WTC11 (cell line): ENCODE measurements around the gene ZNF423.

Experiments
- ESRRA ChIP-seq: sonication (generic); formaldehyde crosslinking; IDR thresholded peaks from 2 replicates; pipeline ENCODE4 v1.8.1; 2022; ENCODE audit warnings: mild to moderate bottlenecking, missing genetic modification reagents, borderline replicate concordance
- FOXJ3 ChIP-seq: sonication (generic); formaldehyde crosslinking; IDR thresholded peaks from 2 replicates; pipeline ENCODE4 v1.9.0; 2021; ENCODE audit warnings: missing genetic modification reagents, mild to moderate bottlenecking, borderline replicate concordance
- GTF2I ChIP-seq: fragments of 250-450 bp; sonication (Bioruptor Pico); conservative IDR thresholded peaks from 2 replicates; pipeline ENCODE4 v1.4.0; 2021; ENCODE audit warnings: mild to moderate bottlenecking
- PRRX2 ChIP-seq: fragments of 250-450 bp; sonication (Bioruptor Pico); IDR thresholded peaks from 2 replicates; pipeline ENCODE4 v1.8.0; 2021; ENCODE audit warnings: mild to moderate bottlenecking
- RELA ChIP-seq: sonication (generic); formaldehyde crosslinking; IDR thresholded peaks from 2 replicates; pipeline ENCODE4 v1.8.1; 2022; ENCODE audit warnings: missing genetic modification reagents, mild to moderate bottlenecking, borderline replicate concordance
- ZNF138 ChIP-seq: sonication (generic); formaldehyde crosslinking; conservative IDR thresholded peaks from 2 replicates; pipeline ENCODE4 v1.8.1; 2022; ENCODE audit warnings: mild to moderate bottlenecking, moderate library complexity, missing genetic modification reagents
- TF ChIP-seq, protein P1 (sequence below): sonication (generic); formaldehyde crosslinking; IDR thresholded peaks from 2 replicates; pipeline ENCODE4 v1.8.1; 2022; ENCODE audit warnings: mild to moderate bottlenecking, moderate library complexity, missing genetic modification reagents
- TF ChIP-seq, protein P2 (sequence below): fragments of 200-600 bp; IDR thresholded peaks from 2 replicates; pipeline ENCODE4 v1.8.0; 2022; ENCODE audit warnings: antibody characterized with exemption
- TF ChIP-seq, protein P3 (sequence below): sonication (generic); formaldehyde crosslinking; IDR thresholded peaks from 2 replicates; pipeline ENCODE4 v1.8.0; 2022; ENCODE audit warnings: mild to moderate bottlenecking, missing genetic modification reagents
- TF ChIP-seq, protein P4 (sequence below): sonication (generic); formaldehyde crosslinking; IDR thresholded peaks from 2 replicates; pipeline ENCODE4 v1.8.1; 2022; ENCODE audit warnings: mild to moderate bottlenecking, missing genetic modification reagents, moderate library complexity, borderline replicate concordance
- TF ChIP-seq, protein P5 (sequence below): sonication (generic); formaldehyde crosslinking; IDR thresholded peaks from 2 replicates; pipeline ENCODE4 v1.8.1; 2022; ENCODE audit warnings: missing genetic modification reagents, borderline replicate concordance

DNA sequence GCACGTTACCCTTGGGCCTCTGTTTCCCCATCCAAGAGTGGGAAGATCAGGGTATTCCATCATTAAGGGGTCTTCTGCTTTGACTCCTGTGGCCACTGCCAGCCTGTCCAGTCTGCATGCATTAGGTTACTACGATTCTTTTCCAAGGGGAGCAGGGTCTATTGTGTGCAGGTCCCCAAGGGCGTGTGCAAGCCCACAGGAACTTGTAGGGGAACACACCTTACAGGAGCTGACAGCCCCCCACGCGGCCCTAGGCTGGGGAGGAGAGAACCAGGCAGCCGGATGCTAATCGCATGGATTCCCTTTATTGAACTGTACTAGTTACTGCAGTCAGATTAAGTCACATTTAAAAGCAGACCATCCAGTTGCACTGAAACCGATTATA lies 365.6 kb downstream of the ZNF423 start:
- TF ChIP-seq, protein P1, sequence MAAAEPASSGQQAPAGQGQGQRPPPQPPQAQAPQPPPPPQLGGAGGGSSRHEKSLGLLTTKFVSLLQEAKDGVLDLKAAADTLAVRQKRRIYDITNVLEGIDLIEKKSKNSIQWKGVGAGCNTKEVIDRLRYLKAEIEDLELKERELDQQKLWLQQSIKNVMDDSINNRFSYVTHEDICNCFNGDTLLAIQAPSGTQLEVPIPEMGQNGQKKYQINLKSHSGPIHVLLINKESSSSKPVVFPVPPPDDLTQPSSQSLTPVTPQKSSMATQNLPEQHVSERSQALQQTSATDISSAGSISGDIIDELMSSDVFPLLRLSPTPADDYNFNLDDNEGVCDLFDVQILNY: no peak
- TF ChIP-seq, protein P2, sequence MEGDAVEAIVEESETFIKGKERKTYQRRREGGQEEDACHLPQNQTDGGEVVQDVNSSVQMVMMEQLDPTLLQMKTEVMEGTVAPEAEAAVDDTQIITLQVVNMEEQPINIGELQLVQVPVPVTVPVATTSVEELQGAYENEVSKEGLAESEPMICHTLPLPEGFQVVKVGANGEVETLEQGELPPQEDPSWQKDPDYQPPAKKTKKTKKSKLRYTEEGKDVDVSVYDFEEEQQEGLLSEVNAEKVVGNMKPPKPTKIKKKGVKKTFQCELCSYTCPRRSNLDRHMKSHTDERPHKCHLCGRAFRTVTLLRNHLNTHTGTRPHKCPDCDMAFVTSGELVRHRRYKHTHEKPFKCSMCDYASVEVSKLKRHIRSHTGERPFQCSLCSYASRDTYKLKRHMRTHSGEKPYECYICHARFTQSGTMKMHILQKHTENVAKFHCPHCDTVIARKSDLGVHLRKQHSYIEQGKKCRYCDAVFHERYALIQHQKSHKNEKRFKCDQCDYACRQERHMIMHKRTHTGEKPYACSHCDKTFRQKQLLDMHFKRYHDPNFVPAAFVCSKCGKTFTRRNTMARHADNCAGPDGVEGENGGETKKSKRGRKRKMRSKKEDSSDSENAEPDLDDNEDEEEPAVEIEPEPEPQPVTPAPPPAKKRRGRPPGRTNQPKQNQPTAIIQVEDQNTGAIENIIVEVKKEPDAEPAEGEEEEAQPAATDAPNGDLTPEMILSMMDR: no peak
- TF ChIP-seq ZNF138 (CRISPR knock-in tag) (no peak), RELA (CRISPR knock-in tag) (no peak), GTF2I (CRISPR knock-in tag) (no peak), PRRX2 (CRISPR knock-in tag) (no peak), ESRRA (no peak), FOXJ3 (CRISPR knock-in tag) (no peak)
- TF ChIP-seq, protein P3, sequence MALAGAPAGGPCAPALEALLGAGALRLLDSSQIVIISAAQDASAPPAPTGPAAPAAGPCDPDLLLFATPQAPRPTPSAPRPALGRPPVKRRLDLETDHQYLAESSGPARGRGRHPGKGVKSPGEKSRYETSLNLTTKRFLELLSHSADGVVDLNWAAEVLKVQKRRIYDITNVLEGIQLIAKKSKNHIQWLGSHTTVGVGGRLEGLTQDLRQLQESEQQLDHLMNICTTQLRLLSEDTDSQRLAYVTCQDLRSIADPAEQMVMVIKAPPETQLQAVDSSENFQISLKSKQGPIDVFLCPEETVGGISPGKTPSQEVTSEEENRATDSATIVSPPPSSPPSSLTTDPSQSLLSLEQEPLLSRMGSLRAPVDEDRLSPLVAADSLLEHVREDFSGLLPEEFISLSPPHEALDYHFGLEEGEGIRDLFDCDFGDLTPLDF (CRISPR knock-in tag): no peak
- TF ChIP-seq, protein P4, sequence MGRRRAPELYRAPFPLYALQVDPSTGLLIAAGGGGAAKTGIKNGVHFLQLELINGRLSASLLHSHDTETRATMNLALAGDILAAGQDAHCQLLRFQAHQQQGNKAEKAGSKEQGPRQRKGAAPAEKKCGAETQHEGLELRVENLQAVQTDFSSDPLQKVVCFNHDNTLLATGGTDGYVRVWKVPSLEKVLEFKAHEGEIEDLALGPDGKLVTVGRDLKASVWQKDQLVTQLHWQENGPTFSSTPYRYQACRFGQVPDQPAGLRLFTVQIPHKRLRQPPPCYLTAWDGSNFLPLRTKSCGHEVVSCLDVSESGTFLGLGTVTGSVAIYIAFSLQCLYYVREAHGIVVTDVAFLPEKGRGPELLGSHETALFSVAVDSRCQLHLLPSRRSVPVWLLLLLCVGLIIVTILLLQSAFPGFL (CRISPR knock-in tag): no peak
- TF ChIP-seq, protein P5, sequence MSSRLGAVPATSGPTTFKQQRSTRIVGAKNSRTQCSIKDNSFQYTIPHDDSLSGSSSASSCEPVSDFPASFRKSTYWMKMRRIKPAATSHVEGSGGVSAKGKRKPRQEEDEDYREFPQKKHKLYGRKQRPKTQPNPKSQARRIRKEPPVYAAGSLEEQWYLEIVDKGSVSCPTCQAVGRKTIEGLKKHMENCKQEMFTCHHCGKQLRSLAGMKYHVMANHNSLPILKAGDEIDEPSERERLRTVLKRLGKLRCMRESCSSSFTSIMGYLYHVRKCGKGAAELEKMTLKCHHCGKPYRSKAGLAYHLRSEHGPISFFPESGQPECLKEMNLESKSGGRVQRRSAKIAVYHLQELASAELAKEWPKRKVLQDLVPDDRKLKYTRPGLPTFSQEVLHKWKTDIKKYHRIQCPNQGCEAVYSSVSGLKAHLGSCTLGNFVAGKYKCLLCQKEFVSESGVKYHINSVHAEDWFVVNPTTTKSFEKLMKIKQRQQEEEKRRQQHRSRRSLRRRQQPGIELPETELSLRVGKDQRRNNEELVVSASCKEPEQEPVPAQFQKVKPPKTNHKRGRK: no peak
